Stimulated activated naive CD8-positive, alpha-beta T cell treated with anti-CD3 and anti-CD28 coated beads, Interleukin-15, Interleukin-2, amounts not matched to agents 100 U/mL and 50 U/mL, for 24 hours (primary cell): Measurements from ENCODE around the gene PIGP.
"Not testable (repeated sequence)": the region's sequence is repeated elsewhere in the genome, so short reads cannot be mapped to it uniquely, and the experiment has no call there.

Source experiments
- ATAC-seq: fragments of 150-1000 bp; cut with Tn5 transposase; one replicate; pipeline ENCODE4 v1.10.0; 2021
- DNase-seq: peaks from one replicate; pipeline ENCODE4 v3.0.0; 2021

PIGP gene

GRCh38 chr21:37072988-37073416, at the start of gene PIGP, which contains the start of gene TTC3:
TSS of gene PIGP (minus strand) at chr21:37073071. CDS start at chr21:37072515, 556 bp downstream.
TSS of gene TTC3 (plus strand) at chr21:37073254. CDS start at chr21:37087258, 14,004 bp downstream.
- ATAC-seq (peak; percentile 76), DNase-seq (peak; percentile 99)

DNA sequence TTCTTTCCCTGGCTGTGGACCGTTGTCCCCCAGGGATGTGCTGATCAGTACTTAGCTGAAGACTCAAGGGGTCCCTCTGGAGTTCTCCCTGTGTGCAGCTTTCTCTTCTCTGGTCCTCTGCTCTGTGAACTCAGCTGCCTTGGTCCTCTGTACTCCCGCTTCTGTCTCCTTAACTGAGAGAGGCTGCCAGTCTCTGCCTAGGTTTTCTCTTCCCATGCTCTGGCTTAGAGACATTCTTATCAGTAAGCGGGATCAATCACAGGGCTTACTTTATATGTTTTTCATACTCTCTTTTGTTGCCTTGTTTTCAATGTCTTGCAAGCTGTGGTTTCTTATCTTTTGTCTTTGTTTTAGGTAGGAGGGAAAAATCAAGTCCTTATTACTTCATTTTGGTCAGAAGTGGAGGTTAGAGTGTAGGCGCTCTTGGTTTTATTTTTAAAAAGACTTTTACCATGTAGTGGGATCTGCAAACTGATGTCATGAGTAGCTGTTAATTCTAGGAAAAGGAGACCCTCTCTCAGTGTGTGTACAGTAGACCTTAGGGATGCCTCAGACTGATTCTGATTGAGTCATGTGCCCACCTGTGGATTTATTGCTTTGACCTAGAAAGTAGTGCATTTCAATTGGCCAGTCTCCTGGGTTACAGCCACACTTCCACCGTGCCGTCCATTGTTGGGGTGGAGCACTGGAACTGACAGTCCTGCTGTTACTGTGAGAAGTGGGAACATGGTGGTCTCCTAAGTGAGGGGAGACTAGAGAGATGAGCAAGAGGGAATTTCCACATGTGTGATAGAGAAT, 46.7 kb upstream of the PIGP start:
- ATAC-seq (peak; percentile 69), DNase-seq (no peak)

DNA sequence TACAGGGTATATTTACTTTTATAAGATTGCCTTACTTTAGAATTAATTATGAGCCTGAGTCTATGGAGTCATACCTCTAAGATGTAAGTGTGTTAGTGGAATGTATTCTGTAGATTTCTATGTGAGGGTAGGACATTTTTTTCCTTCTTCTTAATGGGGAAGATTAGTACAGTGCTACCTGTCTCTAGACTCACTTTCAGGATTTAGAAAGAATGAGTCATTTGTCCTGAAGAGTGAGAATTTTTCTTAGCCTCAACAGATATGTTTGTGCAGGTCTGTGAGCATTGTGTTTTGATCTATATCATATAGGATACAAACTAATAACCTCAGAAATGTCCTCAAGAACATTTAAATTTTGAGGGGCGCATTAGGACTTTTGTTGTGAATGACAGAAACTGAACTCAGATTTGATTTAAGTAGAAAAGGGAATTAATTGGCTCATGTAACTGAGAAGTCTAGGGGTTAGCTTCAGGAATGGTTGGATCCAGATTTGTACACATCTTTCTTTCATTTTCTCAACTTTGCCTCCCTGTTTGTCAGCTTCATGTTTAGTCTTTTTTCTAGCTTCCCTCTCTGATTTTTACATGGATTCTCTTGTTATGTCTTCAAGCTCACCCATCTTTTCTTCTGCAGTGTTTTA, 45.4 kb upstream of the PIGP start:
- ATAC-seq (no peak), DNase-seq (no peak)

- ATAC-seq: no peak
- no peak for DNase-seq
Measured at GRCh38 chr21:37117204-37117603, 44.3 kb upstream of the PIGP start.

DNA sequence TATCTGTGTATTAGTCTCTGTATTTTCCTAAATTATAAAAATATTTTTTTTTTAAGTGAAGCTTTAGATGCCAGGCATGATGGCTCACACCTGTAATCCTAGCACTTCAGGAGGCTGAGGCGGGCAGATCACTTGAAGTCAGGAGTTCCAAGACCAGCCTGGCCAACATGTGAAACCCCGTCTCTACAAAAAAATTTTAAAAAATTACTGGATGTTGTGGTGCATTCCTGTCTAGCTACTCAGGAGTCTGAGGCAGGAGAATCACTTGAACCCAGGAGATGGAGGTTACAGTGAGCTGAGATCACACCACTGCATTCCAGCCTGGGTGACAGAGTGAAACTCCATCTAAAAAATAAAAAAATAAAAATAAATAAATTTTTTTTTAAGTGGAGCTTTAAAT, 43.6 kb upstream of the PIGP start:
- not testable (repeated sequence) for DNase-seq, ATAC-seq

DNA sequence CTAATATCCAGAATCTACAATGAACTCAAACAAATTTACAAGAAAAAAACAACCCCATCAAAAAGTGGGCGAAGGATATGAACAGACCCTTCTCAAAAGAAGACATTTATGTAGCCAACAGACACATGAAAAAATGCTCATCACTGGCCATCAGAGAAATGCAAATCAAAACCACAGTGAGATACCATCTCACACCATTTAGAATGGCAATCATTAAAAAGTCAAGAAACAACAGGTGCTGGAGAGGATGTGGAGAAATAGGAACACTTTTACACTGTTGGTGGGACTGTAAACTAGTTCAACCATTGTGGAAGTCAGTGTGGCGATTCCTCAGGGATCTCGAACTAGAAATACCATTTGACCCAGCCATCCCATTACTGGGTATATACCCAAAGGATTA, 41.4 kb upstream of the PIGP start:
- not testable (repeated sequence) for ATAC-seq, DNase-seq

GRCh38 chr21:37111029-37111428, 38.2 kb upstream of the PIGP start:
- DNase-seq, ATAC-seq: not testable (repeated sequence)

DNA sequence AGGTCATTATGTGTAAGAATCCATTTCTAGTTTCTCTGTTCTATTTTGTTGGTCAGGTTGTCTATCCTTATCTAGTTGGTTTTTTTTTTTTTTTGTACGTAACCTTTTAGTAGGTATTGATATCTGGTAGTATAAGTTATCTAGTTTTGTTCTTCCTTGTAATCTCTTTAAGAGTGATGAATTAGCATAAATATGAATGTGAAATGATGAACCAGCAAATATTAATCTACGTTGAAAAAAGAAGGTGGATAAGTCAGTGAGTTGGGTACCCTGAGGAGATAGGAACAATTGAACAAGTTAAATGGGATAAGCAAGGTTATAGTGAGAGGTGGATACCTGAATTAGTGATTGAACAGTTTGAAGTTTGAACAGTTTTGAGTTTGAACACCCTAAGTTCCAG, 34.1 kb upstream of the PIGP start:
- ATAC-seq: no peak
- DNase-seq: no peak

- not testable (repeated sequence) for ATAC-seq, DNase-seq
Measured at GRCh38 chr21:37102746-37103145, 29.9 kb upstream of the PIGP start.

DNA sequence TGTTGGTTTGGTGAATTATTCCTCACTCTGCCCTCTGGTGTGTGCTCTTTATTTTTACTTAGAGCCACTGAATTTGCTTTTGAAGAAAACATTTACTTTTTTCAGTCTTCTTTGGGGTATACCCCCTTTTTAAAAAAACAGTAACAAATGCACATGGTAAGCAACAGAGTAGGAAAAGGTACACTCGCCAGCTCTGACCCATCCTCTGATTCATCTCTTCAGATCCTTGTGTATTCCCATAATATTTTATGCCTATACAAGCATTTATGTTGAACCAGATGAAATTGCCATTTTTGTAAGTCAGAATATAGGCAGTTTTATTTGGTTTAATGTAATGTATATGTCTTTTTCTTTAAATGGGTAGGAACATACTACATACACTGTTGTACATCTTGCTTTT, 28.5 kb upstream of the PIGP start:
- ATAC-seq (no peak), DNase-seq (no peak)

DNA sequence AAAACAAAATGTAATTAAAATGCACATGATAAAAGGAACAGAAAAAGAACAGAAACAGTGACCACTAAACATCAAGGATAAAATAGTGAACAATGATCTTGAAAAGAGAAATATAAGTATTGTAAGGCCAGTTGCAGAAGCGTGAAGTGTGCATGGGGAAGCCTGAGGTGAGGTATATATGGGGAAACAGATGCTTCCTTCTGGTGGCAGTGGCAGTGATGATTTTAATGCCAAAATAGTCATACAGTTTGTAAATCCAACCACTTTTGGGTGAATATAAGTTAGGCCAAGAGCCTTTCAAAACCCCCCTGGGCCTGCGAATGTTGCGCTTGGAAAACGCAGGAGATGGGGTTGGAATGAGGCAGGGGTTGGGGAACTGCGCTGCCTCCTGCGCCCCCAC, 27.4 kb upstream of the PIGP start:
- ATAC-seq (no peak), DNase-seq (no peak)

DNA sequence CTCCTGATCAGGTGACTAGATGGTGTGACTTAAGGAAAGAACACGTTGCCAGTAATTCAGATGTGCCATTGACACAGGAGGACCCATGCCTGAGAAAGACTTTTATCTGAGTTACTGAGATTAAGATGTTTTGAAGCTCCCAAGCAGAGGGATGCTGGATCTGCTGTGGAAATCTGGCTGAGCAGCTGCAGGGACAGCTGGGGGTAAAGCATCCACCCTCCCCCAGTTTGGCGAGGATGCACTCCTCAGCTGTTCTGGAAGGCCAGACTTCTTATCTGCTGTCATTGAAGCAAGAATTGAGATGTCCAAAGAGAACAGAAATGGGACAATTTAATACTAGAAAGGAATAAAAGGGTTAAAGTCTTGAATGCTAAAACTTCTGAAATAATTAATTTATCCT, 25.9 kb upstream of the PIGP start:
- ATAC-seq (no peak), DNase-seq (no peak)

GRCh38 chr21:37095821-37096220, 22.9 kb upstream of the PIGP start:
- no peak for DNase-seq

DNA sequence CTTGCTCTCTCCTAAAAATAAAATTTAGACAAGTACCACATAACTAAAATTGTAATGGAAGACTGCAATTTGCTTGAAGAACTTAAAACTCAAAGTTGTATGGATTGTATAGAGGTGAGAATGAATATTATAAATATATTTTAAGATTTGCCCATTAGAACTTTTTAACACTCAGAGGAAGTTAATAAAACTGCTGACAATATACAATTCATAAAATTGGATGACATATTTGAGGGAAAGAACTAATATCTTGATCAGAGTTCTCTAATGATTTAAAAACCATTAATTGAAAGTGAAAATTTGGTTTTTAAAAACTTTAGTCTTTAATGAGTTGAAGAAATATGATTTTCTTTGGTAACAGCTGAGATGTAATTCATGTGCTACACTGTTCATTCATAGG, 21.1 kb upstream of the PIGP start:
- DNase-seq: no peak
- ATAC-seq: no peak

More at GRCh38 chr21:37095821-37096220, 22.9 kb upstream of the PIGP start:
- no peak for ATAC-seq

- ATAC-seq: no peak
- DNase-seq: no peak
Measured at GRCh38 chr21:37088186-37088735, 15.4 kb upstream of the PIGP start.

DNA sequence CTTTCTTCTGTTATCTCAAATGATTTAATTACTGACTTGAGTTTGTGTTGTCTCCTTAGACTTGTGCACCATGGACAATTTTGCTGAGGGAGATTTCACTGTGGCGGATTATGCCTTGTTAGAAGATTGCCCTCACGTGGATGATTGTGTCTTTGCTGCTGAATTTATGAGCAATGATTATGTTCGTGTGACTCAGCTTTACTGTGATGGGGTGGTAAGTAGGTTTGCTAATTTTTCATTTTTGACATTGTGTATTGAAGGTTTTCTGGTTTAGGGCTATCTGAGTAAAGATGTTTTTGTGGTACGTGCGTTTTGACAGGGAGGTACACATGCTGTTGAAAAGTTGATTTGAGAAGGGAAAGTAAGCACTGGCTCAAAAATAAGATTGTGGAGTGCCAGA, 14.3 kb upstream of the PIGP start:
- no peak for DNase-seq
- ATAC-seq: no peak

- ATAC-seq: no peak
- no peak for DNase-seq
Measured at GRCh38 chr21:37085726-37086125, 12.9 kb upstream of the PIGP start.

- DNase-seq (no peak), ATAC-seq (no peak)
Measured at GRCh38 chr21:37082856-37083528, 10.1 kb upstream of the PIGP start.

DNA sequence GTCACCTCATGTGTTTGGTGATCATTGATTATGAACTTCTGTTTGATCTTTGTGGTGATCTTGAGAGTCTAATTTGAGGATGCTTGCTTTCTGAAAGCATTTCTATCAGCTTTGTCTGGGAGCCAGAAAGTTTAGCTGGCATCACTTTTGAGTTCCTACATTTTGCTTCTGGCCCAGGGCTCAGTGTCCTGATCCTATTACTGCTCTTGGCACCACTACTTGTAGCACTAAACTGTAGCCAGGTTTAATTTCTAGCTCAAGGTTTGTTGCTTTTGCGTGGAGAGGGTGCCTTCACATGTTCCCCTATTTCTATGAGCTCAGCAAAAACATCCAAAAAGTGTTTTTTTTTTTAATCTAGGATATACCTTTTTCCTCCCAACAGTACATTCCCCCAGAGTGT, 9.5 kb upstream of the PIGP start:
- ATAC-seq (no peak), DNase-seq (no peak)

DNA sequence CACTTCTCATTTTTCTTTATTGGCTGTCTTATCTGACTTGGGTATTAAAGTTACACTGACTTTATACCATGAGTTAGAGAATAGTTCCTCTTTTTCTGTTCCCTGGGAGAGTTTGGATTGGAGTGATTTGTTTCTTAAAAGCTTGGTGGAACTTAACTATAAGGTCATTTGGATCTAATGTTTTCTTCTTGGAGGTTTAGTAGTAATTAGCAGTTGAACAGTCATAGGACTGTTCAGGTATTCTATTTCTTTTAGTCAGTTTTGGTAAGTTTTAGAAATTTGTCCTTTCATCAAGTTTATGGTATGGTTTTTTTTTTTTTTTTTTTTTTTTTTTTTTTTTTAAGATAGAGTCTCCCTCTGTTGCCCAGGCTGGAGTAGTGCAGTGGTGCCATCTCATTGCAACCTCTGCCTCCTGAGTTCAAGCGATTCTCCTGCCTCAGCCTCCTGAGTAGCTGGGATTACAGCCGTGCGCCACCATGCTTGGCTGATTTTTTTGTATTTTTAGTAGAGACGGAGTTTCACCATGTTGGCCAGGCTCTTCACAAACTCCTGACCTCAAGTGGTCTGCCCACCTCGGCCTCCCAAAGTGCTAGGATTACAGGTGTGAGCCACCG, 6.4 kb upstream of the PIGP start:
- ATAC-seq (no peak), DNase-seq (no peak)

GRCh38 chr21:37077403-37077802, 4.5 kb upstream of the PIGP start:
- no peak for DNase-seq
- ATAC-seq: no peak
